GM23338 (cell line): ENCODE data around the gene JAK2. TPM values are rescaled to one million over a fixed set of nuclear protein-coding genes. Genes with fewer than 3 reads are reported as not detected.

ENCODE experiments used
- ATAC-seq: fragments of 200-7000 bp; cut with Tn5 transposase; 3 replicates; pipeline ENCODE4 v1.9.1; 2020
- DNase-seq: peaks from one replicate; pipeline ENCODE4 v3.0.0-alpha.2; 2015; ENCODE audit warnings: low spot score
- H2AFZ ChIP-seq: fragments of 200-600 bp; sonication (generic); 2 replicates; pipeline ENCODE4 v1.8.0; 2016; ENCODE audit warnings: antibody characterized with exemption, mild to moderate bottlenecking, moderate library complexity
- H3F3A ChIP-seq: fragments of 200-600 bp; sonication (generic); replicated peaks from 2 replicates; pipeline ENCODE4 v1.8.0; 2017; ENCODE audit warnings: antibody characterized with exemption, mixed run types, low read depth
- H3K27ac ChIP-seq: fragments of 200-600 bp; sonication (generic); 2 replicates; pipeline ENCODE4 v1.6.1; 2016; ENCODE audit warnings: low read depth
- H3K27me3 ChIP-seq: fragments of 200-600 bp; sonication (generic); 2 replicates; pipeline ENCODE4 v1.8.0; 2016; ENCODE audit warnings: mild to moderate bottlenecking, mixed run types, moderate library complexity; ENCODE audit not compliant: insufficient read depth
- H3K36me3 ChIP-seq: fragments of 200-600 bp; sonication (generic); 2 replicates; pipeline ENCODE4 v1.8.0; 2016; ENCODE audit warnings: mild to moderate bottlenecking; ENCODE audit not compliant: insufficient read depth
- H3K4me1 ChIP-seq: fragments of 200-600 bp; sonication (generic); 2 replicates; pipeline ENCODE4 v1.8.0; 2016; ENCODE audit warnings: mild to moderate bottlenecking, moderate library complexity; ENCODE audit not compliant: insufficient read depth
- H3K4me2 ChIP-seq: fragments of 200-600 bp; sonication (generic); 2 replicates; pipeline ENCODE4 v1.7.1; 2017; ENCODE audit warnings: mixed run types
- H3K4me3 ChIP-seq: fragments of 200-600 bp; sonication (generic); 2 replicates; pipeline ENCODE4 v1.6.1; 2016; ENCODE audit warnings: mixed run types
- H3K79me2 ChIP-seq: fragments of 200-600 bp; sonication (generic); replicated peaks from 2 replicates; pipeline ENCODE4 v1.8.0; 2017; ENCODE audit warnings: mild to moderate bottlenecking; ENCODE audit not compliant: insufficient read depth
- H3K9me2 ChIP-seq: fragments of 200-600 bp; sonication (generic); 2 replicates; pipeline ENCODE4 v1.8.0; 2017; ENCODE audit not compliant: insufficient read depth
- H4K20me1 ChIP-seq: fragments of 200-600 bp; sonication (generic); replicated peaks from 2 replicates; pipeline ENCODE4 v1.8.0; 2017; ENCODE audit warnings: mild to moderate bottlenecking; ENCODE audit not compliant: insufficient read depth
- H3K27ac Mint-ChIP-seq: 2 replicates; pipeline ENCODE4 v1.8.0; 2020; ENCODE audit warnings: inconsistent platforms, mild to moderate bottlenecking, moderate library complexity, mixed read lengths
- H3K27me3 Mint-ChIP-seq: 3 replicates; pipeline ENCODE4 v1.8.0; 2022; ENCODE audit warnings: low read depth, mild to moderate bottlenecking, moderate library complexity, mixed read lengths, inconsistent platforms; ENCODE audit not compliant: insufficient read depth, poor library complexity
- H3K36me3 Mint-ChIP-seq: 3 replicates; pipeline ENCODE4 v1.8.0; 2021; ENCODE audit warnings: low read depth, mild to moderate bottlenecking, inconsistent platforms, moderate library complexity, mixed read lengths
- H3K4me1 Mint-ChIP-seq: 3 replicates; pipeline ENCODE4 v1.8.0; 2020; ENCODE audit warnings: mild to moderate bottlenecking, inconsistent platforms, mixed read lengths
- H3K4me3 Mint-ChIP-seq: 3 replicates; pipeline ENCODE4 v1.8.0; 2021; ENCODE audit warnings: moderate library complexity, mild to moderate bottlenecking, inconsistent platforms, mixed read lengths
- H3K9me3 Mint-ChIP-seq: 3 replicates; pipeline ENCODE4 v1.8.0; 2020; ENCODE audit warnings: moderate library complexity, mild to moderate bottlenecking, inconsistent platforms, mixed read lengths
- EZH2phosphoT487 ChIP-seq: fragments of 200-600 bp; sonication (generic); IDR thresholded peaks from one replicate; pipeline ENCODE4 v1.8.1; 2018; ENCODE audit warnings: antibody characterized with exemption; ENCODE audit not compliant: unreplicated experiment
- JUNB ChIP-seq: IDR thresholded peaks from one replicate; pipeline ENCODE4 v1.6.1; 2016; ENCODE audit warnings: antibody characterized with exemption; ENCODE audit not compliant: unreplicated experiment
- ZNF331 ChIP-seq: fragments of 250-450 bp; sonication (Bioruptor Pico); IDR thresholded peaks from 2 replicates; pipeline ENCODE4 v1.5.0; 2020; ENCODE audit warnings: low read depth, mild to moderate bottlenecking, moderate library complexity
- polyA plus RNA-seq: library from polyadenylated mRNA; unstranded; fragments of >200 nt; fragmentation: Nextera tagmentation; extraction: Ambion mirVana; gene quantifications from 2 replicates; pipeline ENCODE4 v1.2.1, GENCODE V29; 2016
- total RNA-seq: library from RNA; depleted of rRNA; stranded (reverse); fragments of >200 nt; shearing (Covaris generic); gene quantifications from 2 replicates; pipeline ENCODE4 v1.2.3, GENCODE V29; 2014
- TF ChIP-seq, protein P1 (sequence below), 2 experiments: fragments of 200-600 bp in 1 of 2; sonication (generic) in 1 of 2; conservative IDR thresholded peaks; 2 replicates each; pipeline versions ENCODE4 v1.5.1 to v1.6.1; 2016 to 2017; ENCODE audit warnings: antibody characterized with exemption in 2 of 2, low read depth in 2 of 2, mild to moderate bottlenecking in 2 of 2, moderate library complexity in 1 of 2
- TF ChIP-seq, protein P2 (sequence below): fragments of 250-450 bp; sonication (Bioruptor Pico); IDR thresholded peaks from 2 replicates; pipeline ENCODE4 v1.5.0; 2020; ENCODE audit warnings: mild to moderate bottlenecking, moderate library complexity

JAK2 gene
- total and polyA plus RNA-seq, 2 experiments from 2014 or later, result 1.1 to 3.0 TPM

DNA sequence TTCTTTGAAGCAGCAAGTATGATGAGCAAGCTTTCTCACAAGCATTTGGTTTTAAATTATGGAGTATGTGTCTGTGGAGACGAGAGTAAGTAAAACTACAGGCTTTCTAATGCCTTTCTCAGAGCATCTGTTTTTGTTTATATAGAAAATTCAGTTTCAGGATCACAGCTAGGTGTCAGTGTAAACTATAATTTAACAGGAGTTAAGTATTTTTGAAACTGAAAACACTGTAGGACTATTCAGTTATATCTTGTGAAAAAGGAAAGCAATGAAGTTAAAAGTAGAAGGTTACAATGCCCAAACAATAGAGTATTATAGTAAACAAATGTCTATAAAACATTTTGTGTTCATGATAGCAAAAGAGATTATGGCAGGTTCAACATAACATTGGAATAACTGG lies 88.6 kb downstream of the JAK2 start:
- H3K27ac Mint-ChIP-seq, result no peak overlapping the region
- no peaks in the 10 kb centered on the region for H3K27me3 ChIP-seq
- no peak overlapping the region for H2AFZ ChIP-seq
- ATAC-seq, result no peak
- H3F3A ChIP-seq, result no peaks in the 10 kb centered on the region
- H3K79me2 ChIP-seq, result no peaks in the 10 kb centered on the region
- no peak overlapping the region for H3K27ac ChIP-seq
- no peaks in the 10 kb centered on the region for H3K36me3 Mint-ChIP-seq
- H3K36me3 ChIP-seq, result no peaks in the 10 kb centered on the region
- H4K20me1 ChIP-seq, result no peaks in the 10 kb centered on the region
- H3K4me1 ChIP-seq, result no peaks in the 10 kb centered on the region
- DNase-seq, result no peak
- no peaks in the 10 kb centered on the region for H3K4me1 Mint-ChIP-seq
- H3K9me3 Mint-ChIP-seq, result no peaks in the 10 kb centered on the region
- H3K9me2 ChIP-seq, result no peaks in the 10 kb centered on the region
- H3K4me2 ChIP-seq, result no peak overlapping the region
- TF ChIP-seq, protein P1, sequence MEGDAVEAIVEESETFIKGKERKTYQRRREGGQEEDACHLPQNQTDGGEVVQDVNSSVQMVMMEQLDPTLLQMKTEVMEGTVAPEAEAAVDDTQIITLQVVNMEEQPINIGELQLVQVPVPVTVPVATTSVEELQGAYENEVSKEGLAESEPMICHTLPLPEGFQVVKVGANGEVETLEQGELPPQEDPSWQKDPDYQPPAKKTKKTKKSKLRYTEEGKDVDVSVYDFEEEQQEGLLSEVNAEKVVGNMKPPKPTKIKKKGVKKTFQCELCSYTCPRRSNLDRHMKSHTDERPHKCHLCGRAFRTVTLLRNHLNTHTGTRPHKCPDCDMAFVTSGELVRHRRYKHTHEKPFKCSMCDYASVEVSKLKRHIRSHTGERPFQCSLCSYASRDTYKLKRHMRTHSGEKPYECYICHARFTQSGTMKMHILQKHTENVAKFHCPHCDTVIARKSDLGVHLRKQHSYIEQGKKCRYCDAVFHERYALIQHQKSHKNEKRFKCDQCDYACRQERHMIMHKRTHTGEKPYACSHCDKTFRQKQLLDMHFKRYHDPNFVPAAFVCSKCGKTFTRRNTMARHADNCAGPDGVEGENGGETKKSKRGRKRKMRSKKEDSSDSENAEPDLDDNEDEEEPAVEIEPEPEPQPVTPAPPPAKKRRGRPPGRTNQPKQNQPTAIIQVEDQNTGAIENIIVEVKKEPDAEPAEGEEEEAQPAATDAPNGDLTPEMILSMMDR (conservative IDR thresholded peaks at IDR 0.05; ENCODE audit: low read depth in 2 of 2), result no peak; a peak in 1 of 4 replicates
- TF ChIP-seq ZNF331, result no peak
- TF ChIP-seq JUNB, result no peak
- TF ChIP-seq, protein P2, sequence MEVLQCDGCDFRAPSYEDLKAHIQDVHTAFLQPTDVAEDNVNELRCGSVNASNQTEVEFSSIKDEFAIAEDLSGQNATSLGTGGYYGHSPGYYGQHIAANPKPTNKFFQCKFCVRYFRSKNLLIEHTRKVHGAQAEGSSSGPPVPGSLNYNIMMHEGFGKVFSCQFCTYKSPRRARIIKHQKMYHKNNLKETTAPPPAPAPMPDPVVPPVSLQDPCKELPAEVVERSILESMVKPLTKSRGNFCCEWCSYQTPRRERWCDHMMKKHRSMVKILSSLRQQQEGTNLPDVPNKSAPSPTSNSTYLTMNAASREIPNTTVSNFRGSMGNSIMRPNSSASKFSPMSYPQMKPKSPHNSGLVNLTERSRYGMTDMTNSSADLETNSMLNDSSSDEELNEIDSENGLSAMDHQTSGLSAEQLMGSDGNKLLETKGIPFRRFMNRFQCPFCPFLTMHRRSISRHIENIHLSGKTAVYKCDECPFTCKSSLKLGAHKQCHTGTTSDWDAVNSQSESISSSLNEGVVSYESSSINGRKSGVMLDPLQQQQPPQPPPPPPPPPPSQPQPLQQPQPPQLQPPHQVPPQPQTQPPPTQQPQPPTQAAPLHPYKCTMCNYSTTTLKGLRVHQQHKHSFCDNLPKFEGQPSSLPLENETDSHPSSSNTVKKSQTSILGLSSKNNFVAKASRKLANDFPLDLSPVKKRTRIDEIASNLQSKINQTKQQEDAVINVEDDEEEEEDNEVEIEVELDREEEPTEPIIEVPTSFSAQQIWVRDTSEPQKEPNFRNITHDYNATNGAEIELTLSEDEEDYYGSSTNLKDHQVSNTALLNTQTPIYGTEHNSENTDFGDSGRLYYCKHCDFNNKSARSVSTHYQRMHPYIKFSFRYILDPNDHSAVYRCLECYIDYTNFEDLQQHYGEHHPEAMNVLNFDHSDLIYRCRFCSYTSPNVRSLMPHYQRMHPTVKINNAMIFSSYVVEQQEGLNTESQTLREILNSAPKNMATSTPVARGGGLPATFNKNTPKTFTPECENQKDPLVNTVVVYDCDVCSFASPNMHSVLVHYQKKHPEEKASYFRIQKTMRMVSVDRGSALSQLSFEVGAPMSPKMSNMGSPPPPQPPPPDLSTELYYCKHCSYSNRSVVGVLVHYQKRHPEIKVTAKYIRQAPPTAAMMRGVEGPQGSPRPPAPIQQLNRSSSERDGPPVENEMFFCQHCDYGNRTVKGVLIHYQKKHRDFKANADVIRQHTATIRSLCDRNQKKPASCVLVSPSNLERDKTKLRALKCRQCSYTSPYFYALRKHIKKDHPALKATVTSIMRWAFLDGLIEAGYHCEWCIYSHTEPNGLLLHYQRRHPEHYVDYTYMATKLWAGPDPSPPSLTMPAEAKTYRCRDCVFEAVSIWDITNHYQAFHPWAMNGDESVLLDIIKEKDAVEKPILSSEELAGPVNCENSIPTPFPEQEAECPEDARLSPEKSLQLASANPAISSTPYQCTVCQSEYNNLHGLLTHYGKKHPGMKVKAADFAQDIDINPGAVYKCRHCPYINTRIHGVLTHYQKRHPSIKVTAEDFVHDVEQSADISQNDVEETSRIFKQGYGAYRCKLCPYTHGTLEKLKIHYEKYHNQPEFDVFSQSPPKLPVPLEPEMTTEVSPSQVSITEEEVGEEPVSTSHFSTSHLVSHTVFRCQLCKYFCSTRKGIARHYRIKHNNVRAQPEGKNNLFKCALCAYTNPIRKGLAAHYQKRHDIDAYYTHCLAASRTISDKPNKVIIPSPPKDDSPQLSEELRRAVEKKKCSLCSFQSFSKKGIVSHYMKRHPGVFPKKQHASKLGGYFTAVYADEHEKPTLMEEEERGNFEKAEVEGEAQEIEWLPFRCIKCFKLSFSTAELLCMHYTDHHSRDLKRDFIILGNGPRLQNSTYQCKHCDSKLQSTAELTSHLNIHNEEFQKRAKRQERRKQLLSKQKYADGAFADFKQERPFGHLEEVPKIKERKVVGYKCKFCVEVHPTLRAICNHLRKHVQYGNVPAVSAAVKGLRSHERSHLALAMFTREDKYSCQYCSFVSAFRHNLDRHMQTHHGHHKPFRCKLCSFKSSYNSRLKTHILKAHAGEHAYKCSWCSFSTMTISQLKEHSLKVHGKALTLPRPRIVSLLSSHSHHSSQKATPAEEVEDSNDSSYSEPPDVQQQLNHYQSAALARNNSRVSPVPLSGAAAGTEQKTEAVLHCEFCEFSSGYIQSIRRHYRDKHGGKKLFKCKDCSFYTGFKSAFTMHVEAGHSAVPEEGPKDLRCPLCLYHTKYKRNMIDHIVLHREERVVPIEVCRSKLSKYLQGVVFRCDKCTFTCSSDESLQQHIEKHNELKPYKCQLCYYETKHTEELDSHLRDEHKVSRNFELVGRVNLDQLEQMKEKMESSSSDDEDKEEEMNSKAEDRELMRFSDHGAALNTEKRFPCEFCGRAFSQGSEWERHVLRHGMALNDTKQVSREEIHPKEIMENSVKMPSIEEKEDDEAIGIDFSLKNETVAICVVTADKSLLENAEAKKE (CRISPR knock-in tag), result no peak
- TF ChIP-seq EZH2phosphoT487, result no peak
- no peak overlapping the region for H3K4me3 ChIP-seq
- no peak overlapping the region for H3K4me3 Mint-ChIP-seq
- no peaks in the 10 kb centered on the region for H3K27me3 Mint-ChIP-seq
